Stomach smooth muscle (tissue), 2 donors: ENCODE measurements around the gene CYB561A3.

Experiments used
- H3K27ac ChIP-seq: one replicate; pipeline ENCODE4 v1.7.0; 2013; ENCODE audit warnings: mild to moderate bottlenecking, low read length, inconsistent platforms
- H3K27me3 ChIP-seq, 2 donors: one replicate each; pipeline ENCODE4 v1.7.0; 2013; ENCODE audit warnings: low read length in 2 of 2; ENCODE audit not compliant: insufficient read depth in 2 of 2, control insufficient read depth in 1 of 2
- H3K36me3 ChIP-seq, 2 donors: one replicate each; pipeline ENCODE4 v1.7.0; 2013; ENCODE audit warnings: low read length in 2 of 2; ENCODE audit not compliant: control insufficient read depth in 2 of 2, insufficient read depth in 2 of 2
- H3K4me1 ChIP-seq: one replicate; pipeline ENCODE4 v1.7.0; 2013; ENCODE audit warnings: low read length; ENCODE audit not compliant: control insufficient read depth, insufficient read depth
- H3K4me3 ChIP-seq, 2 donors: one replicate each; pipeline ENCODE4 v1.7.0; 2013; ENCODE audit warnings: low read length in 2 of 2
- H3K9ac ChIP-seq, 2 donors: one replicate each; pipeline ENCODE4 v1.7.0; 2013; ENCODE audit warnings: low read length in 2 of 2, mild to moderate bottlenecking in 1 of 2
- H3K9me3 ChIP-seq, 2 donors: one replicate each; pipeline ENCODE4 v1.7.0; 2013; ENCODE audit warnings: low read length in 2 of 2; ENCODE audit not compliant: control insufficient read depth in 2 of 2
- donor health status: healthy.
- donor health status: Pancreatic carcinoma.

Gene CYB561A3

GRCh38 chr11:61315260-61315659 lies 46.4 kb downstream of the CYB561A3 start:
- H3K27ac ChIP-seq: no peak overlapping the region
- H3K4me3 ChIP-seq: no peak overlapping the region
- H3K4me1 ChIP-seq: no peaks in the 10 kb centered on the region
- H3K36me3 ChIP-seq: peaks cover 56 to 66% of the 10 kb centered on the region in 2 donors
- no peaks in the 10 kb centered on the region for H3K27me3 ChIP-seq
- no peaks in the 10 kb centered on the region for H3K9me3 ChIP-seq
- no peak overlapping the region for H3K9ac ChIP-seq

- Histone ChIP-seq H3K27ac (no peak overlapping the region), H3K4me1 (no peaks in the 10 kb centered on the region), H3K9me3 (no peaks in the 10 kb centered on the region), H3K27me3 (no peaks in the 10 kb centered on the region), H3K36me3 (peaks cover 80 to 93% of the 10 kb centered on the region in 2 donors), H3K9ac (no peak overlapping the region), H3K4me3 (no peak overlapping the region)
Observed at GRCh38 chr11:61310749-61311148, 50.9 kb downstream of the CYB561A3 start.

- Histone ChIP-seq H3K27me3 (no peaks in the 10 kb centered on the region), H3K4me1 (no peaks in the 10 kb centered on the region), H3K9ac (no peak overlapping the region), H3K4me3 (no peak overlapping the region), H3K9me3 (no peaks in the 10 kb centered on the region), H3K36me3 (peaks cover 85 to 94% of the 10 kb centered on the region in 2 donors), H3K27ac (no peak overlapping the region)
Observed at GRCh38 chr11:61309739-61310138, 51.9 kb downstream of the CYB561A3 start.

- H3K4me1 ChIP-seq: no peaks in the 10 kb centered on the region
- no peaks in the 10 kb centered on the region for H3K9me3 ChIP-seq
- H3K9ac ChIP-seq: no peak overlapping the region
- H3K36me3 ChIP-seq: peaks cover 83 to 90% of the 10 kb centered on the region in 2 donors
- no peak overlapping the region for H3K4me3 ChIP-seq
- no peak overlapping the region for H3K27ac ChIP-seq
- no peaks in the 10 kb centered on the region for H3K27me3 ChIP-seq
Observed at GRCh38 chr11:61309141-61309540, 52.5 kb downstream of the CYB561A3 start.

- Histone ChIP-seq H3K27me3 (no peaks in the 10 kb centered on the region), H3K36me3 (peaks cover 84 to 90% of the 10 kb centered on the region in 2 donors), H3K9ac (no peak overlapping the region), H3K4me3 (no peak overlapping the region), H3K27ac (no peak overlapping the region), H3K4me1 (no peaks in the 10 kb centered on the region), H3K9me3 (no peaks in the 10 kb centered on the region)
Observed at GRCh38 chr11:61307354-61307753, 54.3 kb downstream of the CYB561A3 start.

GRCh38 chr11:61306221-61306620 lies 55.5 kb downstream of the CYB561A3 start:
- H3K27me3 ChIP-seq: no peaks in the 10 kb centered on the region
- H3K9ac ChIP-seq: no peak overlapping the region
- H3K27ac ChIP-seq: no peak overlapping the region
- no peaks in the 10 kb centered on the region for H3K4me1 ChIP-seq
- peaks cover 85 to 90% of the 10 kb centered on the region in 2 donors for H3K36me3 ChIP-seq
- no peak overlapping the region for H3K4me3 ChIP-seq
- no peaks in the 10 kb centered on the region for H3K9me3 ChIP-seq

- H3K27ac ChIP-seq: no peak overlapping the region
- H3K4me1 ChIP-seq: no peaks in the 10 kb centered on the region
- peaks cover 87 to 90% of the 10 kb centered on the region in 2 donors for H3K36me3 ChIP-seq
Observed at GRCh38 chr11:61305417-61305816, 56.3 kb downstream of the CYB561A3 start.

GRCh38 chr11:61303725-61304124 lies 58.0 kb downstream of the CYB561A3 start:
- peaks cover 86 to 89% of the 10 kb centered on the region in 2 donors for H3K36me3 ChIP-seq
- H3K4me3 ChIP-seq: no peak overlapping the region
- no peaks in the 10 kb centered on the region for H3K27me3 ChIP-seq
- no peak overlapping the region for H3K9ac ChIP-seq
- H3K4me1 ChIP-seq: no peaks in the 10 kb centered on the region
- no peaks in the 10 kb centered on the region for H3K9me3 ChIP-seq
- no peak overlapping the region for H3K27ac ChIP-seq

More at GRCh38 chr11:61305417-61305816, 56.3 kb downstream of the CYB561A3 start:
- Histone ChIP-seq H3K27me3 (no peaks in the 10 kb centered on the region), H3K9ac (no peak overlapping the region), H3K4me3 (no peak overlapping the region), H3K9me3 (no peaks in the 10 kb centered on the region)

- no peaks in the 10 kb centered on the region for H3K4me1 ChIP-seq
- no peak overlapping the region for H3K9ac ChIP-seq
- no peaks in the 10 kb centered on the region for H3K9me3 ChIP-seq
- H3K4me3 ChIP-seq: no peak overlapping the region
- H3K27me3 ChIP-seq: no peaks in the 10 kb centered on the region
- no peak overlapping the region for H3K27ac ChIP-seq
- H3K36me3 ChIP-seq: peaks cover 74 to 79% of the 10 kb centered on the region in 2 donors
Observed at GRCh38 chr11:61302550-61302949, 59.1 kb downstream of the CYB561A3 start.
